Astrocyte (in vitro differentiated cells and primary cell): ENCODE measurements around the gene IDNK. TPM values are rescaled to one million over a fixed set of nuclear protein-coding genes. Genes with fewer than 3 reads are reported as not detected.

ENCODE experiments used
- DNase-seq: peaks from one replicate; pipeline ENCODE4 v3.0.0-alpha.2; 2010; ENCODE audit warnings: low read depth
- FAIRE-seq: peaks from 2 replicates; lab custom pipeline; 2011; peaks lifted over from hg19 to GRCh38; lab: Jason Lieb, UNC
- H2AFZ ChIP-seq: 2 replicates; pipeline ENCODE4 v1.6.0; 2012; ENCODE audit warnings: low read depth, low read length, inconsistent platforms
- H3K27ac ChIP-seq: 2 replicates; pipeline ENCODE4 v1.5.1; 2011; ENCODE audit warnings: low read depth, low read length, inconsistent platforms
- H3K27me3 ChIP-seq: 2 replicates; pipeline ENCODE4 v1.6.0; 2011; ENCODE audit warnings: low read length, inconsistent platforms; ENCODE audit not compliant: insufficient read depth
- H3K36me3 ChIP-seq: 2 replicates; pipeline ENCODE4 v1.5.1; 2011; ENCODE audit warnings: low read length, inconsistent platforms; ENCODE audit not compliant: insufficient read depth
- H3K4me1 ChIP-seq: 2 replicates; pipeline ENCODE4 v1.5.1; 2011; ENCODE audit warnings: low read length, inconsistent platforms; ENCODE audit not compliant: insufficient read depth
- H3K4me2 ChIP-seq: 2 replicates; pipeline ENCODE4 v1.6.0; 2012; ENCODE audit warnings: low read length, inconsistent platforms
- H3K4me3 ChIP-seq: 2 replicates; pipeline ENCODE4 v1.5.1; 2011; ENCODE audit warnings: low read depth, mild to moderate bottlenecking, low read length, inconsistent platforms; ENCODE audit not compliant: insufficient read depth
- H3K79me2 ChIP-seq: 2 replicates; pipeline ENCODE4 v1.6.0; 2012; ENCODE audit warnings: mild to moderate bottlenecking, low read length, inconsistent platforms; ENCODE audit not compliant: insufficient read depth
- H3K9ac ChIP-seq: 2 replicates; pipeline ENCODE4 v1.6.0; 2012; ENCODE audit warnings: mild to moderate bottlenecking, low read length, inconsistent platforms
- H3K9me3 ChIP-seq: 2 replicates; pipeline ENCODE4 v1.5.1; 2012; ENCODE audit warnings: low read depth, mild to moderate bottlenecking, low read length, inconsistent platforms; ENCODE audit not compliant: insufficient read depth
- H4K20me1 ChIP-seq: 2 replicates; pipeline ENCODE4 v1.6.0; 2012; ENCODE audit warnings: low read length, inconsistent platforms; ENCODE audit not compliant: insufficient read depth
- H3K27ac Mint-ChIP-seq: one replicate; pipeline ENCODE4 v1.8.0; 2021; ENCODE audit warnings: mild to moderate bottlenecking, mixed read lengths; ENCODE audit not compliant: unreplicated experiment
- H3K27me3 Mint-ChIP-seq: one replicate; pipeline ENCODE4 v1.8.0; 2021; ENCODE audit warnings: low read depth, mixed read lengths; ENCODE audit not compliant: unreplicated experiment
- H3K36me3 Mint-ChIP-seq: one replicate; pipeline ENCODE4 v1.8.0; 2021; ENCODE audit warnings: low read depth, mixed read lengths; ENCODE audit not compliant: unreplicated experiment
- H3K4me1 Mint-ChIP-seq: one replicate; pipeline ENCODE4 v1.8.0; 2021; ENCODE audit warnings: low read depth, mixed read lengths; ENCODE audit not compliant: unreplicated experiment
- H3K4me3 Mint-ChIP-seq: one replicate; pipeline ENCODE4 v1.8.0; 2021; ENCODE audit warnings: mild to moderate bottlenecking, moderate library complexity, mixed read lengths; ENCODE audit not compliant: unreplicated experiment
- H3K9me3 Mint-ChIP-seq: one replicate; pipeline ENCODE4 v1.8.0; 2021; ENCODE audit warnings: mild to moderate bottlenecking, mixed read lengths; ENCODE audit not compliant: unreplicated experiment
- CTCF ChIP-seq: IDR thresholded peaks from 2 replicates; pipeline ENCODE4 v1.5.1; 2011; ENCODE audit warnings: low read depth, mild to moderate bottlenecking, inconsistent platforms, low read length, moderate library complexity; ENCODE audit not compliant: insufficient read depth
- EZH2 ChIP-seq: IDR thresholded peaks from 2 replicates; pipeline ENCODE4 v1.6.1; 2012; ENCODE audit warnings: mild to moderate bottlenecking, low read length, inconsistent platforms; ENCODE audit not compliant: insufficient read depth
- total RNA-seq: library from RNA; stranded (reverse); gene quantifications from 2 replicates; pipeline ENCODE4 v1.2.1, GENCODE V29; 2021

The IDNK gene
- total RNA-seq, 1 donor from 2014 or later: 1.8 TPM

GRCh38 chr9:83630938-83631457, 8.1 kb downstream of the IDNK start:
- H2AFZ ChIP-seq: no peak overlapping the region
- no peak for TF ChIP-seq EZH2
- TF ChIP-seq CTCF: no peak
- peaks cover 10% of the 10 kb centered on the region for H3K36me3 Mint-ChIP-seq
- H3K4me3 Mint-ChIP-seq: no peak overlapping the region
- DNase-seq (peak; percentile 8), FAIRE-seq (no peak)
- no peak overlapping the region for H3K4me3 ChIP-seq
- no peaks in the 10 kb centered on the region for H3K9me3 Mint-ChIP-seq
- H3K9ac ChIP-seq: no peak overlapping the region
- H3K27ac Mint-ChIP-seq: no peak overlapping the region
- no peaks in the 10 kb centered on the region for H3K79me2 ChIP-seq
- no peaks in the 10 kb centered on the region for H3K27me3 ChIP-seq
- H3K9me3 ChIP-seq: no peaks in the 10 kb centered on the region
- no peak overlapping the region for H3K4me2 ChIP-seq
- H3K27ac ChIP-seq: no peak overlapping the region
- H3K36me3 ChIP-seq: no peaks in the 10 kb centered on the region
- H3K4me1 ChIP-seq: no peaks in the 10 kb centered on the region
- H3K4me1 Mint-ChIP-seq: no peaks in the 10 kb centered on the region
- no peaks in the 10 kb centered on the region for H4K20me1 ChIP-seq
- H3K27me3 Mint-ChIP-seq: no peaks in the 10 kb centered on the region

- no peaks in the 10 kb centered on the region for H3K4me1 Mint-ChIP-seq
Measured at GRCh38 chr9:83633255-83633654, 10.3 kb downstream of the IDNK start.

More at GRCh38 chr9:83633255-83633654, 10.3 kb downstream of the IDNK start:
- TF ChIP-seq CTCF (no peak), EZH2 (no peak)
- Histone ChIP-seq H3K4me2 (no peak overlapping the region), H3K27ac (no peak overlapping the region), H3K9me3 (no peaks in the 10 kb centered on the region), H3K4me1 (no peaks in the 10 kb centered on the region), H4K20me1 (no peaks in the 10 kb centered on the region), H3K36me3 (no peaks in the 10 kb centered on the region), H2AFZ (no peak overlapping the region), H3K9ac (no peak overlapping the region), H3K27me3 (no peaks in the 10 kb centered on the region), H3K4me3 (no peak overlapping the region), H3K79me2 (no peaks in the 10 kb centered on the region)
- H3K9me3 Mint-ChIP-seq: no peaks in the 10 kb centered on the region
- H3K4me3 Mint-ChIP-seq: no peak overlapping the region
- DNase-seq (no peak), FAIRE-seq (no peak)
- peaks cover 3% of the 10 kb centered on the region for H3K36me3 Mint-ChIP-seq
- peak overlapping the region; percentile 3 for H3K27ac Mint-ChIP-seq
- H3K27me3 Mint-ChIP-seq: no peaks in the 10 kb centered on the region
